G401 (cell line): ENCODE results near the gene HOTAIR. TPM values are rescaled to one million over a fixed set of nuclear protein-coding genes. Genes with fewer than 3 reads are reported as not detected.

ENCODE experiments used
- DNase-seq: peaks from one replicate; pipeline ENCODE4 v3.0.0-alpha.2; 2015; ENCODE audit warnings: low spot score
- in situ Hi-C: cut with HindIII; loops from 2 replicates; pipeline ENCODE4 v1.10.0; 2016; ENCODE audit warnings: low sequenced_read_pairs, mixed read lengths
- total RNA-seq: library from RNA; depleted of rRNA; stranded (reverse); fragments of >200 nt; shearing (Covaris generic); gene quantifications from 2 replicates; pipeline ENCODE4 v1.2.3, GENCODE V29; 2014

Gene HOTAIR
- total RNA-seq, 1 experiment from 2014 or later: 4.1 TPM

DNA sequence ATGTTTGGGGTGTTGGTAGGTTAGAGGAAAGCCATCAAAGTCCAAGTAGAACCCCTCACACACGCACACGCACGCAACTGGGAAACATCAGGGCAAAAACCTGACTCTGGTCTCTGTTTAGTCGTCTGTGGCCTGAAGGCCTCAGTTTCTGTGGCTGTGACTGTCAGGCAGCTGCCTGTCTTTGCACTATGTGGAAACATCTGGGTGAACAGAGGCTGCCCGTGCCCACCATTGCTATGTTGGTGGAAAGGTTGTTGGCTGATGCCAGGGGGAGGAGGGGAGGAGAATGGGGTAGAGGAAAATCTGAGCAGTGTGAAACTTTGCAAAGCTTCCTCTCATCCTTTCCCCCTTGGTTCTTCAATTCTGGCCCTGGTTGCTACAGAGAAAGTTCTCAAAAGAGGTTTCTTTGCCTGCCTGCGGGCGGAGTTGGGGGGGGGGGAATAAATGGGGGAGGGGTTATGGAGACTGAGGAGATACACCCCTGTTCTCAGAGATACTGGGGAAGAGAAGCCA, 17.7 kb upstream of the HOTAIR start:
- no peak for DNase-seq
- in situ Hi-C loops: no loop called here

DNA sequence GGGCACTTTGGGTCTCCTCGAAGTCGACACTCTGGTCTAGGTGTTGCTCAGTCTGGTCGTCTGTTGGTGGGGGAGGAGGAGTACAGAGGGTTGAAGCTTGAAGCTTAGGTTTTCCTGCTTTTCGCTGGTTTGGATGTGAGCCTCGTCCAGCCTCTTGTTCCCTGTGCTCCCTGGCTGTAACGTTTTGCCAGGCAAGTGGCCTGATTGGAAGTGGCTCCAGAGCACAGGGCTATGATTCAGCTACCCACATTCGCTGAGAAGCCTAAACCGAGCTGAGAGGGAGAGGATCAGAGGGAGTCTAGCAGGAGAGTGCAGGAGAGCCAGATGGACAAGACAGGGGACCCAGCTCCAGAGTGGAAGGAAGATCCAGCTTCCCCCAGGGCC, 16.3 kb upstream of the HOTAIR start:
- in situ Hi-C loops: no loop called here
- DNase-seq: no peak

DNA sequence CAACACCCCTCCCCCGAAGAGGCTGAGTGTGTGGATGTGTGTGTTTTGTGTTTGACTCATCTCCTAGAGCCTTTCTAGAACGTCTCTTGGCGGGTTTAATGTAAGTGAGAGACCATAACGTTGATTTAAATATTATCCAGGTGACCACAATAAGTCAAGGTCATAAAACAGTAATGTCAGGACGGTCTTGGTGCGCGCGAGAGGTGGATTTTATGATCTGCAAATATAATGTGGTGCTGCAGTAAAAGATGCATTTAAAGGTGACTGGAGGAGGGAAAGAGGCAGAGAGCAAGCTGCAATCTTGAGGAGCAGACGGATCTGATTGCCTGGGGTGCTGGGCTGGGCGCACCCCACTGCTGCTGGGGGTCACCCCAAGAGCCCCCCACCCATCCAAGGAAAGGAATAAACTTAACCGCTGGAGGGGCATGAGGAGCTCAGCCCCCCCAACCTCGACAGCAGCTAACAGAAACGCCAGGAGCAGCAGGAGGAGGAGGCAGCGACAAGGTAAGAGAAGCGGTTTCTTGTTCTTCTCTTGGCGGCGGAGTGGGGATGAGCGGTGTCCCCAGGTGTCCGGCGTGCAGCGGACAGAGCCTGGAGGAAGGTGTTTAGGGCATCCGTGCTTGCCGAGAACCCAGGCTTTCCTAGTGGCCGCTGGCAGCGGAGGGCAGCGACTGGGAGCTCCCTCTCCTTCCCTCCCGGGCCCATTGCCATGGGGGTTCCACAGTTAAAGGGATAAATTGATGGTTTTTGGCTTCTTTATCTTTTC, 15.7 kb upstream of the HOTAIR start:
- no peak for DNase-seq
- in situ Hi-C loops: no loop called here

DNA sequence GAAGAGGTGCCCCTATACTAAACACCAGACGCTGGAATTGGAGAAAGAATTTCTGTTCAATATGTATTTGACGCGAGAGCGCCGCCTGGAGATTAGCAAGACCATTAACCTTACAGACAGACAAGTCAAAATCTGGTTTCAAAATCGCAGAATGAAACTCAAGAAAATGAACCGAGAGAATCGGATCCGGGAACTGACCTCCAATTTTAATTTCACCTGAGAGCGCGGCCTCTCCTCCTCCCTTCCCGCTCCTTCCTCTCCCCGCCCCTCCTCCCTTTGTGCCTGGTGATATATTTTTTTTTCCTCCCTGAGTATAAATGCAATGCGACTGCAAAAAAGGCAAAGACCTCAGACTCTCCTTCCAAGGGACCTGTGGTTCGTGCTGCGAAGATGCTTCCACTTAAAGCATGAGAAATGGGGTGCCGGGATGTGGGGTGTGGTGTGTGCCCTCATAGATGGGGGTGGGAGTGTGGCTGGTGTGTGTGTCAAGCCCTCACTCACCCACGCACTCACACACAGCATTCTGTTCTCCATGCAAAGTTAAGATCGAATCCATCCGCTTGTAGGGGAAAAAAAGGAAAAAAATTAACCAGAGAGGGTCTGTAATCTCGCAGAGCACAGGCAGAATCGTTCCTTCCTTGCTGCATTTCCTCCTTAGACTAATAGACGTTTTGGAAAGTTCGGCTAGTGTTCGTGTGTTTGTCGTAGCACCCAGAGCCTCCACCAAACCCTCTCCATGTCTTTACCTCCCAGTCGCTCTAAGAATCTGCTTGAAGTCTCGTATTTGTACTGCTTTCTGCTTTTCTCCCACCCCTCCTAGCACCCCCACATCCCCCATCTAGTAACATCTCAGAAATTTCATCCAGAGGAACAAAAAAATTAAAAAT, 14.7 kb upstream of the HOTAIR start:
- in situ Hi-C loops: no loop called here
- peak; percentile 52 for DNase-seq

DNA sequence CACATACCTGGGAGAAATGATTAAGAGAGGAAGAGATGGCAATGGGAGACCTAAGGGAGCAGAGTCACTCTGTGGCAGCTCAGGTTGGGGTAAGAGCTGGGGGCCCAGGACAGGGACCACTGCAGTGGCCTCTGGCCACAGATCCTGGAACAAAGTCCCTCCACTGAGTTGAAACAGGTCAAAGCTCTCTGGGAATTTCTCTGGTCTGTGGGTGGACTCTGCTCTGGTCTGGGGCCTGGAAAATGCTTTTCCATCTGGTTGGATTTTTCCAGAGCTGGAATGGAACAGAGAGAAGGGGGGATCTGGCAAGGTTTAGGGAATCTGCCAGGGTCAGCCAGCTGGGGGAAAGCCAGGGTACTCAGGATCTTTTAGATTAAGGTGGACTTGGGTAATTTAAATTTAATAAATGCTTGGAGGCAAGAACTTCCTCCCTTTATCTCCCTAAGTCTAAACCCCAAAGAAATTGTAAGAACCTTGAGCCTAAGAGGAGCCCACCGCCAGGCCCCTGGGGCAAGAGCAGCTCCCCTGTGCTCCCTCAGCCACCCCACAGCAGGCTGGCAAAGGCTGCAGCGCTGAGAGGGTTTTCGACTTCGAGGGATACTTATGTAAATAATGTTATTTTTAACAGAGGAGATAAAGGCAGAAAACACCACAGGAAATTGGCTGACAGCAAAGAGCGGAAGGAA, 13.9 kb upstream of the HOTAIR start:
- in situ Hi-C loops: no loop called here
- no peak for DNase-seq

DNA sequence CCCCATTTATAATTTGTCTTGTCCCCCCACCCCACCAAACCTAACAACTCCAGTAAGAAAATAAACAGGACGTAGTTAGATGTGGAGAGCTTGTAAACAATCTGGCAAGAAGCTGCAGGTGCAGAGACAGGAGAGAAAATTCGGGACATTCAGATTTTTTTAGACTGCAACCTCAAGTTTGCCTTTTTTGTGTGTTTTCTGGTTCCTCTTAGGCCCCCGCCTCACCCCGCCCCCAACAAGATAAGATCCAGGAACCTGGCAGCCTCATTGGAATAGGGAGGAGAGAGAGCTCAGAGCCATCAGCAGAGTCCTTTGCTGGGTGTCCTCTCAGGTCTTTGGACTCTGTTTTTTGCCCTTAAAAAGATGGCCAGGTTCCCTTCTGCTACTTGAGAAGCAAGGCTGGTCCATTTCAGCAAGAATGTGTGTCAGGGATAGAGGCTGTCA, 13.1 kb upstream of the HOTAIR start:
- DNase-seq: no peak
- in situ Hi-C loops: no loop called here

DNA sequence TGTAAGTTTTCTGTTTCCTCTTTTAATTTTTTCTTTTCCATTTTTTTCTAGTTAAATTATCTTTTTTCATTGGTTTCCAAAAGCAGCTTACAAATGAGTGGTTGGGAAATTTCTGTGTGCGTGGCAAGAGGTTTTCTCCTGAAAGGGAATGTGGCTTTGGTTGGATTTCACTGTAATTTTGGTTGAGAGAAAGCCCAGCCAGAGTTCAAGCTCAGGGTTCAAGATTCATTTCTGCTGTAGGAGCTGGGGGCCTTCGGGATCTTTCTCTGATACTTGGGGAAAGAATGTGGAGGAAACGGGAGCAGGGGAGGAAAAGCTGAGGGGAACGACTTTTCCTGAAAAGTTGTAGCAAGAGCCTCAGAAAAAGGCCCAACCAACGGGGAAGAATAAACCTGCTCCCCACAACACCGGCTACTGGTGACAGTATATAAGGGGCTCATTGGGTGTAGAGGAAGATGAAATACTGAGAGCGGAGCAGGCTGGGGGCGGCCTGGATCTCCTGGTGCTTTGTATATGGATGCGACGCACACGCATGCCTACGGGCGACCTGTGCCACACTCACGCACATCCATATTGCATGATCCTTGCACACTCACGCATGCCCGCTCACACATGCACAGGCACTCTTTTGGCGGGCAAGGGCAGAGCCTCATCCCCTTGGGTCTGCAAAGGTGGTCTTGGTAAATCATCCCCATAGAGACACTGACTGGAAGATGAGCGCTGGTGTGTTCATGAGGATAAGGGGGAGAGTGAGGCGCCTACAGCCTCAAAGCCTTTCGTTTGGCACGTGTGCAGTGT, 12.1 kb upstream of the HOTAIR start:
- DNase-seq: no peak
- in situ Hi-C loops: no loop called here

DNA sequence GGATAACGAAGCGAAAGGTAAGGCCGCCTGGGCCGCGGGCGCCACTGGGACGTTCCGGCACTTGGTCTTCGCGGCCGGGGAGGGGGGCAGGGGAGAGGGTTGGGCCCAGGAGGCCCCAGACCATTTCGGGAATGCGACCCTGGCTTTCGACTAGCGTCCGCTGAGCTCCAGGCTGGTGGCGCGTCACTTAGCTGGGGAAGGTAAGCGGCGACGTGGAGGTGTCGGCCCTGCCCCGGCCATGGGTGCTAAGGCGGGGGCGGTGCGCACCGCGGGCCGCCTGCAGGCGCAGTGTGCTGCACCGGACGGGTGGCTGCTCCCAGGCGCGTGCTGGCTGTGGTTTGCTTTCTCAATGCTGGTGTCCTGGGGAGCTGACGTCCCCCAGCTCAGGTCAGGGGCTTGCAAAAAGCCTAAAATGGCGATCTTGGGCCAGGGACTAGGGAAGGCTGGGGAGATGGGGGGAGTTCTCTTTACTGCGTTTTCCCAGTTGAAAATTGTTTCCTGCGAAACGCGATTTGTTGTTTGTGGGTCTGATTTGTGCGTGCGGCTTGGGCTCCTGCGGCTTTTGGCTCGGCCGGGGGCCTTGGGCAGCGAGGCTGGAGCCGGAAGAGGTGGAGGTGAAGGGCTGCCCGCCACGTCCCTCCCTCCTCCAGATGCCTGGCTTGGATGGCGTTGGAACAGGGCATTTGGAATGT, 11.4 kb upstream of the HOTAIR start:
- in situ Hi-C loops: no loop called here
- DNase-seq: no peak

DNA sequence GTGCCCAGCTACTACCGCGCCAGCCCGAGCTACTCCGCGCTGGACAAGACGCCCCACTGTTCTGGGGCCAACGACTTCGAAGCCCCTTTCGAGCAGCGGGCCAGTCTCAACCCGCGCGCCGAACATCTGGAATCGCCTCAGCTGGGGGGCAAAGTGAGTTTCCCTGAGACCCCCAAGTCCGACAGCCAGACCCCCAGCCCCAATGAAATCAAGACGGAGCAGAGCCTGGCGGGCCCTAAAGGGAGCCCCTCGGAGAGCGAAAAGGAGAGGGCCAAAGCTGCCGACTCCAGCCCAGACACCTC, 10.9 kb upstream of the HOTAIR start:
- in situ Hi-C loops: no loop called here
- no peak for DNase-seq

DNA sequence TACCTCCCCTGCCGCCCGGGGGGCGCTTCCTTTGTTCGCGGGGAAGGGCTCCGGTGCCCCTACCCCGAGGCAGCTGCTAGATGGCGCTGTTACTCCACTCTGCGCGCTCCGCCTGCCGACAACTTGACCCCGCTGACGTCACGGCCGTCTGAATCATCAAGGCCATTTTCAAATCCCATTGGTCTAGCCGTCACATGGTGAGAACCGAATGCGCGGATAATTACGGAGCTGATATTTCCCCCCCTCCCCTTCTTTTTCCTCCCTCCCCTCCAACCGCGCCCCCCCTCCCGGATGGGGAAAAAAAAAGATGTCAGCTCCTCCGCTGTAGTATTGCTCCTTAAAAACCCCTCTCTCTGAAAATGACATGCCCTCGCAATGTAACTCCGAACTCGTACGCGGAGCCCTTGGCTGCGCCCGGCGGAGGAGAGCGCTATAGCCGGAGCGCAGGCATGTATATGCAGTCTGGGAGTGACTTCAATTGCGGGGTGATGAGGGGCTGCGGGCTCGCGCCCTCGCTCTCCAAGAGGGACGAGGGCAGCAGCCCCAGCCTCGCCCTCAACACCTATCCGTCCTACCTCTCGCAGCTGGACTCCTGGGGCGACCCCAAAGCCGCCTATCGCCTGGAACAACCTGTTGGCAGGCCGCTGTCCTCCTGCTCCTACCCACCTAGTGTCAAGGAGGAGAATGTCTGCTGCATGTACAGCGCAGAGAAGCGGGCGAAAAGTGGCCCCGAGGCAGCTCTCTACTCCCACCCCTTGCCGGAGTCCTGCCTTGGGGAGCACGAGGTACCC, 10.3 kb upstream of the HOTAIR start, which contains the start of gene HOXC10:
Gene HOXC10 (plus strand): TSS at position 246 of the 791 bp plus-strand sequence. CDS start 114 bp downstream, at position 360.
- peak; percentile 69 for DNase-seq
- in situ Hi-C loops: no loop called here

DNA sequence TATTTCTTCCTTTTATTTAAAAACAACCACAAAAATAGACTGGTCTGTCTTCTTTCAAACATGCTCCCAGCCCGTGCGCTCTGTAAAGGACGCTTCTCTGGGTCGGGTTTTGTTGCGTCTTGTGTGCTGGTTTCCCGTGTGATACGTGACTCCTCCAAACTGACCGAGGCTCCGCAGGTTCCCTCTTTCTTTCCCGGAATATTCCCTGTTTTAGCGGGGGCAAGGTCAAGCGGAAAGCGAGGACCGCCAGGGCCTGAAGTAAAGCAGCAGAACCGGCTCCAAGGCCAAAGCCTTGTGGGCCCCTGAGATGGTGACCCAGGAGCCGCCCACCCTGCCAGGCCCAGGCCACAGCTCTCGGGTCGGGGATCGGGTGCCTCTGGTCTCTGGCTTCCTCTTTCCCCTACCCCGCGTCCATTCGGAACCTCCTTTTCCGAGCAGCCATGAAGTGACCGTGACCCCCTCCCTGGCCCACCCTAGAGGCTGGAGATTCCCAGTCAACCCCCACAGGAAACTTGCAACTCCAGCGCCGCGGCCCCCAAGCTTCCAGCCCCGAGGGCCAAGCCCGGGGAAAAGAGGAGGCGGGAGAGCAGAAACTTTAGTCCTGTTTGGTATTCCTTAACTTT, 9.3 kb upstream of the HOTAIR start:
- no peak for DNase-seq
- in situ Hi-C loops: no loop called here

DNA sequence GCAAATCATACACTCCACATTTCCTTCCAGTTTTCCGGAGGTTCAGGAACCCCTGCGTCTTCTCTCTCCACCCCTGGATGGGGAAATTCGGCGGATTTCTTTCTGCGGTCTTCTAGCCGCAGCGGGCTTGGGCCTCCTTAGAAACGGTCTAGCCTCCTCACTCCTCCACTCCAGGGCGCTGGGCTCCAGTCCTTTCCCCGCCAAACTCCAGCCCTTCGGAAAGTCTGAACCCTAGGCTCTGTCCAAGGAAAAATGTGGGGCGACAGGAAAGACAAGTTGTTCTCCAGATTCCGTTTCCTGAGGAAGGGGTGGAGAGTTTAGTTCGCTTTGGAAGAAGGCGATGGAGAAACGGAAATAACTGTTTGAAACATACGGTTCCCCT, 8.8 kb upstream of the HOTAIR start:
- in situ Hi-C loops: no loop called here
- no peak for DNase-seq

DNA sequence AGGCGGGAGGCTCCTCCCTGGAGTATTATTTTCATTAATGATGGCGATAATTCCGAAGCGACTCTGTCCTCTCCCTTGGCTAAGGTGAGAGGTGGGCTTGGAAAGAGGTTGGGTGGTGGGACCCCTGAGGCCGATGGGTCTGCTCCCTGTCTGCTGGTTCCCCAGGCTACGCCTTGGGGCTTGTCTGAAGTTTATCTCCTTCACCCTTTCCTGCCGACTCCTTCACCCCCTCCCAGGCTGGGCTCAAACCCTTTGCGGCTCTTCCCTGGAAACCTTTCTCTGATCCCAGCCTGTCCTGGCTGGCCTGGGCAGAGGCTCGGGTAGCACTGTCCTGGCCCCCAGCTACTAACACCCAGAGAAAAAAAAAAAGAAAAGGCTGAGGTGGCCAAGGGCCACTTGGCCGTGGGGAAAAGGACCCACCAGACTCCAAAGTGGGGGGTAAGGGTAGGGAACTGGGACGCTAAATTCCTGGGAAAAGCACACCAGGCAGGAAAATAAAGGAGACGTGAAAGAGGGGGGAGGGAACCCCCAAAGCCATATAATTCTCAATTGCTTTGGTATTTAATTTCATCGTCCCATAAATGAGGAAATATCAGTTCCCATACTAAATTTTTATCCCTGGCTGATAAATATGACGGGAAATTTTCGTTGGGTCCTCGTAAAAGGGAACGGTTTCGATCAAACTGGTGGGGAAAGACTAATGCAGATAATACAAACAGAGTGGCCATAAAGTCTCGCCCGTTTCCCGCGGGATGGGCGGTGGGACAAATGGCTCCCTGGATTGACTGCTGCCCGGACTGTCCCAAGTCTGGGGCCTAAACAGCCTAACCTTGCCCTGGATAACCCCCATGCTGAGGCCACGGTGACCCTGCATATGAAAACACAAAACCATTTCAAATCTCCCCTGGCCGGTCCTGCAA, 8.2 kb upstream of the HOTAIR start:
- no peak for DNase-seq
- in situ Hi-C loops: no loop called here

DNA sequence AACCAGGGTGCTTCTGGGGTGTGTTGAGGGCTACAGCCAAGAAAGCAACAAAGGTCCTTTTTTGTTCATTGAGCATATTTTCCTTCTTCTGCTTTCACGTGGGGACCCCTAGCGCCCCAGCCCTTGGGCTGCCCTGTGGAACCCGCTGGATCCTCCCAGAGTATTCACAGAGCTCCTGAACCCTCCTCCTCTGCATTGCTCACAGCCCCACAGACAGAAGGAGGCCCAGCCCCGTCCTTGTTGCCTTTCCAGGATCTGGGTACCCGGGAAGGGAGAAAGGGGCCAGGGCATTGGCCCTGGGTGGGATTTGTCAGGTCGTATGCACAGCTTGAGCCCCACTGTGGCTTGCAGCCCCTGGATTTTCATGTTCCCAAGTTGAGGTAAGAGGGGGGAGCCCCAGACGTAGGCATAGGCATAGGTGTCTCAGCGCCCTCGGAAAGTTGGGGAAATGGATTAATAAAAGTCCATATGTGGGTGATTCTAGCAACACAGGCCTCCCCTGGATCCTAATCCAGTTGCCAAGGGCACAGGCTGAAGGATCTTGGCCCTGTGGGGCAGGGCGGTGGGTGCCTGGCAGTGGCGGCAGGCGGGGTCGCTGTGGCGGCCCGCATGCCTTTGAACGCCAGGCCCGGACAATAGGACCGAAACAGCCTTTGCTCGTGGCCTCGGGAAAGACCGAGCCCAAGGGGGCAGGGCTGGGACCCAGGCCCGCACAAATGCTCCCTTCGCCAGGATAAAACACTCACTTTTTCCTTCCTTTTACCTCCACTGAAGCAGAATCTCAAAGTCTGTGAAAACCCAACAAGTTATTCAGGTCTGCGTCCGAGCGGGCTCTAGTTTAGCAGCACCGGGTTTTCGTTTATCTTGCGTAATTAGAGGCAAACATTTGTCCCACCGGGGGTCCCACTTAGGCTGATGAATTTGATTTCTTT, 7.1 kb upstream of the HOTAIR start:
- DNase-seq: peak; percentile 41
- in situ Hi-C loops: no loop called here

DNA sequence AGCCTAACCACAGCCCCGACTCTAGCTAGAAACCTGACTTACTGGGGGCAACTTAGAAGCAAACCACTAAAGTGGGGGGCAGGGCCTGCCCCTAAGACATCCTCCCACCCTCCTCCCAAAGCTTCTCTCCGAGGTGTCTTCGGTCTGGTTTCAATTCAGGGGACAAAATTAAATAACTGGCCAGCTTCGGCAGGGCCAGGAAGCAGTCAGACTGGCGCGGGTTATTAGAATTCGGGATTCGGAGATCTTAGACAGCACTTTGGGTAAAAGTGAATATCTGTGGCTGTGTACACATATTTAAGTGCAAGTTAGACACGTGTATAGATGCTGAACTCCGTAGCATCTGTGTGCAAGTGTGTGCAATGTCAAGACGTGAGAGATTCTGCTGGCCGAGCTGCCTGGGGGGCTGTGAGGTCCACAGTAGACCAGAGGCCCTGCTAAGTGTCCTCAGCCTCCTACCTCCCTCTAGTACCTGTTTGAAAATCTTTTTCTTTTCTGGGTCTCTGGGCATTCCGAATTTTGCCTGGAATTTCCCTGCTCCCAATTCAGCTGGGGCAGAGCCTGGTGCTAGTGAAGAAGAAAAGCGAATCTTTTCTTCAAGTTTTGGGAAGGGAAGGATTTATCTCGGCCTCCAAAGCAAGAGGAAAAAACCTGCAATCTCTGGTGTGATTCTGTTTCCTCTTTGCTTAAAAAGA, 6.2 kb upstream of the HOTAIR start:
- no peak for DNase-seq
- in situ Hi-C loops: no loop called here
